HG03558 (cell line): ENCODE results near the gene WWC1.
"Not testable (repeated sequence)": the region's sequence is repeated elsewhere in the genome, so short reads cannot be mapped to it uniquely, and the experiment has no call there.

Experiments used
- ATAC-seq: cut with Tn5 transposase; IDR thresholded peaks from one replicate; pipeline ENCODE4 v1.9.1; 2021; ENCODE audit warnings: moderate number of reproducible peaks; ENCODE audit not compliant: unreplicated experiment; ENCODE audit errors: extremely low read depth

Gene WWC1

DNA sequence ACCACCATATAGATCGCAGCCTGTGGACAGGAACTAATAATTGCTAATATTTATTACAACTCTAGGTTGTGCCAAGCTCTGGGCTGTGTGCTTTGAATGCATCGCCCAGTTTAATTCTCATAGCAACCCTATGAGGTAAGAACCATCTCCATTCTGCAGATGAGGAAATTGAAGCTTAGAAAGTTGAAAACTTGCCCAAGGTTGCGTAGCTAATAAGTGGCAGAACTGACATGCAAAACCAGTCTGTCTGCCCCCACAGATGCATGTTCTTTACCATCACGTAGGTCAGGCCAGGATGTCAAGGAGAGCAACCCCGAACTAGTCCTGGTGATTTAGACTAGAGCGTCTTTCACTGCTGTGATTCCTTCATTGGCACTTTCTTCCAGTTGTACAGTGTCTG is 15.6 kb downstream of the WWC1 start:
- no peak for ATAC-seq

- ATAC-seq: no peak
Observed at GRCh38 chr5:168307925-168308584, 16.6 kb downstream of the WWC1 start.

DNA sequence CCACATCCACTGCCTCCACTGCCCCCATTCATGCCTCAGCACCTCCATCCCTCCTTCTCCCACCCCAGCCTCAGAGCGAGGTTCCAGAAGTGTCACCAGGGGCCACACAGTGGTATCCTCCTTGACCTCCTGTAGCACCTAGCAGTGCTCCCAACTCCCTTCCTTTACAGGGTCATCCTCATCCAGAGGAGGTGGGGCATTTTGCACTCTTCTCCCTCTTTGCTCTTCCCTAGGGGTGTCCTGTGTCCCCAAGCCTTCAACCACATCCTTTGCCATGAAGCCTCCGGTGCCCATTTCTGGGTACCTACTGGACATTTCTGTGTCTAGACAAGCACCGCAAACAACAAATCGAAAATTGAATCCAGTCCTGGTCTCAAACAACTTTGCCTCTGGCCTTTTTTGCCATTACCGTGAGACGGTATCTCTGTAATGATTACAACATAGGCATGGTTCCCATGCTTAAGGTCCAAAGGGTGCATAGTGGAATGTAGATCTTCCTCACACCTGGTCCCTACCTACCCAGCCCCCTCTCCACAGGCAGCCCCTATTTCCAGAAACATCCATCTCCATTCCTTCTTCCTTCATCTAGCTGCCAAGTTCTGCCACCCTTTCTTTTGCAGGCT is 17.6 kb downstream of the WWC1 start:
- ATAC-seq: no peak

GRCh38 chr5:168310541-168310940 is 19.1 kb downstream of the WWC1 start:
- not testable (repeated sequence) for ATAC-seq

- ATAC-seq: no peak
Observed at GRCh38 chr5:168311061-168311566, 19.7 kb downstream of the WWC1 start.

GRCh38 chr5:168312606-168313295 is 21.3 kb downstream of the WWC1 start:
- no peak for ATAC-seq

GRCh38 chr5:168313596-168314204 is 22.3 kb downstream of the WWC1 start:
- no peak for ATAC-seq

- no peak for ATAC-seq
Observed at GRCh38 chr5:168314735-168315411, 23.4 kb downstream of the WWC1 start.

DNA sequence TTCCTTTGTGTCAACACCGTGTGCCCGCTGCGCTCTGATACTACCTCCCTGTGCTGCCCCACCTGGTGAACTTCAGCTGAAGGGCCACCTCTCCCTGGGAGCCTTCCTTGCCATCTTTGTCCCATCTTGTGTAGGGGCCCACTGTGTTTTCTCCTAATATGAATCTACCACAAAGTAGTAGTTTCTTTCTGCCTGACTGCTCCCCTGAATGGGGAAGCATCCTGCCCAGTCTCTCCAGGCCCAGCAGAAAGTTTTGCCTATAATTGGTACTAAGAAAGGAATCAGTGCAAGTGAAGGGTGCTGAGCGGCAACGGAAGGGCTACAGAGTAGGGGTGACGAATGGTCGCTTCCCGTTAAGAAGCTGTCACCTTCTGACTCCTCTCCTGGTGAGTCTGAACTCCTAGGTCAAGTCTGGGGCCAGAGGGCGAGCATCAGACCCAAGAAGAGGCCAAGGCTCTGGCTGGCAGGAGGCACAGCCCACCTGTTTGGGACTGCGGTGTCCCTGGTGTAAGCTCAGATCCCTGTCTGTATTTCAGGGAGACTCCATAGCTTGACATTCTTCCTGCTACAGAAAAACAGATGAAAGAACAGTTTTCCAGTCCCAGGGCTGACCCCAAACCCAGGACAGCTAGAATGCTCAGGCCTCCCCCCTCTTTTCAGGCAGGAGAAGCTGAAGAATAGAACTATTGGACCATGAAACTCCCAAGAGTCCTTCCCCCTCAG is 24.1 kb downstream of the WWC1 start:
- no peak for ATAC-seq

- ATAC-seq: no peak
Observed at GRCh38 chr5:168316139-168316578, 24.7 kb downstream of the WWC1 start.

GRCh38 chr5:168317096-168317520 is 25.7 kb downstream of the WWC1 start:
- ATAC-seq: no peak

DNA sequence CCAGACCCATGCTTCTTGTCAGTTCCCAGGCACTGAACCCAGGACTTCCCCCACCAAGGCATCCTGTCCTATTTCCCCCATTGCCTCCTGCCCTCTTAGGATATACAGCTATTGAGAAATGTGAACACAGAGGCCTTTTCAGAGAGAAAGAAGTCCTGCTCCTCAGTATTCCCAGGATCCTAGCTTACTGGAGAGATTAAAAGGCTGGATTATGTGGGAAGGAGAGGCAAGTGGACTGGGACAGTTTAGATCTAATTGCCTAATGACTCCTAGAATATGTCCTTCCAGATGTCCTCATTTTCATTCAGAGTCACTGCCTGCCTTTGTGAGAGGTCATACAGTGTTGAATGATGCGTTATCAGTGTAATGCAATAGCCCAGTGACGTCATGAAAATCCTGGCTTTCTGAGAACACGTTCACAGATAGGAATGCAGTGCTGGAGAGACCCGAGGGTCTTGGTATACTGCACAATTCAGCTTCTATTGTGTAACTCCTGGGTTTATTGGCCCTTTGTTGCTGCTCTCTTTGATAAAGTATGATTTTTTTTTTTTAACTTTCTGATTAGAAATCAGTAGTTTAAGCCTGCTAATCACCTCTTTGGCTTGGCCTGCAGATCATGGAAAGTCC is 26.2 kb downstream of the WWC1 start:
- no peak for ATAC-seq

GRCh38 chr5:168318240-168318639 is 26.8 kb downstream of the WWC1 start:
- no peak for ATAC-seq

DNA sequence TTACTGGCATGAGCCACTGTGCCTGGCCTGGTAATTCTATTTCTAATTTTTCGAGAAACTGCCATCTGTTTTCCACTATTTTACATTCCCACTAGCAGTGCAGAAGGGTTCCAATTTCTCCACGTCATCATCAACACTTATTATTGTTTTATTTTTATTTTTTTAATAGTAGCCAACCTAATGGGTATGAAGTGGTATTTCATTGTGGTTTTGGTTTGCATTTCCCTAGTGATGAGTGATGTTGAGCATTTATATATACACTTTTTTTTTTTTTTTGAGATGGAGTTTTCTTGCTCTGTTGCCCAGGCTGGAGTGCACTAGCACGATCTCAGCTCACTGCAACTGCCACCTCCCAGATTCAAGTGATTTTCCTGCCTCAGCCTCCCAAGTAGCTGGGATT is 28.3 kb downstream of the WWC1 start:
- ATAC-seq: no peak

DNA sequence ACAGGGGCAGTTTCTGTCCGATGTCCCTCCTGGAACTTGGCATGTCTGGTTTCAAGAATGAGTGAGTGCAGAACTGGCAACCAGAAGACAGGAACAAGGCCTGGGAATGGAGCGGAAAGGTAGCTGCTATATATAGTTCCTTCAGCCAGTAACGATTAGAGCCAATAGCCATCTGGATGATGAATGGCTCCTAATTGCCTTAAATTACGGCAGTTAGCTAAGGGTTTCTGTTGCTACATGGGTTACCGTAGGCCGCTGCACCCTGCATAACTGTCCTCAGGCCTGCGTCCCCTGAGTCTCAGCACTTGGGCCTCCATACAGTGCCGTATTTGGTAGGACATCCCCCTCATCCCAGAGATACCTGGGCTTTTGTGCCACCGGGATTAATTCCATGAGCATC is 29.4 kb downstream of the WWC1 start:
- ATAC-seq: no peak

DNA sequence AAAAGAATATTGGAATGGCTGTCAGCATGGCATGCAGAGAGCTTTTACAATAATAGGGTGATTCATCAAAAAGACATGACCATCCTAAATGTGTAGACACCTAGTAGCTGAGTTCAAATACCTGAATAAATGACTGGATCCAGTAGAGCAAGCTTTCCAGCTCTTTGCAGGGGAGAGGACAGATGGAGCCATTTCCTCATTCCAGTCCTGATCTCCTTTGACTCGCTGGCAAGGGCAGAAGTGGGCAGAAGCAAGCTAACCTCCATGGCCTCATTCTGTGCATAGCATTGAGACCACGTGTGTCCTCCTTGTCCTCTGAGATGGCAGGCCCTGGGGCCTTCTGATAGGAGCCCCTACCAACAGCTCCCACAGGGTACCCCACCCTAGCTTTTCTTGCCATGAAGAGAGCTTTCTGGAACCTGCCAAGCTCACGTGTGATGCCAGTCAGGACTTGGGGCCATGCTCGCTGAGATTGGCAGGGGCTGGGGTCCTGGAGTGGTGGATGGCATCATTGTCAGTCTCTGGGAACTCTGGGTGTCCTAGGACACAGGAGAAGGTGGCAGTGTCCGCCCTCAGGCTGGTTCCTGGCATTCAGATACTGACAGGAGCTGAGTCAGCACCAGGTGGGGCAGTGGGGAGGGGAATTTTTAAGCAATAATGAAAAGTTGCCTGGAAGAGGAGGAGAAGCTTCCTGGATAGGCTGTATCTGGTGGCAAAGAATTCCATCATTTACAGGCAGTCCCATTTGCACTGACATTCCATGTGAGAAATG is 33.6 kb downstream of the WWC1 start:
- no peak for ATAC-seq

- no peak for ATAC-seq
Observed at GRCh38 chr5:168327019-168327421, 35.6 kb downstream of the WWC1 start.

- ATAC-seq: no peak
Observed at GRCh38 chr5:168327451-168327850, 36.0 kb downstream of the WWC1 start.

- no peak for ATAC-seq
Observed at GRCh38 chr5:168327994-168328393, 36.5 kb downstream of the WWC1 start.
